GM21737 (cell line): ENCODE results near the gene PPP1R14C.

ENCODE experiments used
- ATAC-seq: cut with Tn5 transposase; IDR thresholded peaks from one replicate; pipeline ENCODE4 v1.9.1; 2021; ENCODE audit warnings: mild to moderate bottlenecking, moderate library complexity; ENCODE audit not compliant: unreplicated experiment

The PPP1R14C gene

GRCh38 chr6:150243620-150244314, 100.9 kb downstream of the PPP1R14C start:
- ATAC-seq, result no peak

- ATAC-seq, result no peak
Measured at GRCh38 chr6:150245148-150245935, 102.5 kb downstream of the PPP1R14C start.

GRCh38 chr6:150247803-150248202, 105.0 kb downstream of the PPP1R14C start:
- no peak for ATAC-seq

GRCh38 chr6:150248300-150248699, 105.5 kb downstream of the PPP1R14C start:
- no peak for ATAC-seq

GRCh38 chr6:150249261-150249660, 106.4 kb downstream of the PPP1R14C start:
- no peak for ATAC-seq

- no peak for ATAC-seq
Measured at GRCh38 chr6:150250826-150251225, 108.0 kb downstream of the PPP1R14C start.

GRCh38 chr6:150251566-150252186, 108.8 kb downstream of the PPP1R14C start:
- ATAC-seq, result no peak

- no peak for ATAC-seq
Measured at GRCh38 chr6:150252714-150253444, 110.0 kb downstream of the PPP1R14C start.

- ATAC-seq, result no peak
Measured at GRCh38 chr6:150253489-150253888, 110.6 kb downstream of the PPP1R14C start.

- no peak for ATAC-seq
Measured at GRCh38 chr6:150254770-150255169, 111.9 kb downstream of the PPP1R14C start.

GRCh38 chr6:150255840-150256239, 113.0 kb downstream of the PPP1R14C start:
- ATAC-seq, result no peak

- no peak for ATAC-seq
Measured at GRCh38 chr6:150256618-150257272, 113.9 kb downstream of the PPP1R14C start.

GRCh38 chr6:150258381-150258780, 115.5 kb downstream of the PPP1R14C start:
- ATAC-seq, result no peak

- no peak for ATAC-seq
Measured at GRCh38 chr6:150260931-150261330, 118.1 kb downstream of the PPP1R14C start.

- no peak for ATAC-seq
Measured at GRCh38 chr6:150261997-150262697, 119.3 kb downstream of the PPP1R14C start.

- no peak for ATAC-seq
Measured at GRCh38 chr6:150263765-150264404, 121.0 kb downstream of the PPP1R14C start.

GRCh38 chr6:150266309-150266708, 123.5 kb downstream of the PPP1R14C start:
- no peak for ATAC-seq

GRCh38 chr6:150266963-150267685, 124.3 kb downstream of the PPP1R14C start:
- ATAC-seq, result no peak
